ENCODE data around the gene RYR3.

The RYR3 gene

GRCh38 chr15:33680336-33680735 lies 369.6 kb downstream of the RYR3 start:
- Histone ChIP-seq H3K9me3 (ENCODE audit: control insufficient read depth in 5 of 5, low read length in 5 of 5) (no peaks in the 10 kb centered on the region), H3K9ac (ENCODE audit: low read length in 5 of 5) (no peak overlapping the region), H3K36me3 (ENCODE audit: control insufficient read depth in 5 of 5, insufficient read depth in 5 of 5, low read length in 5 of 5) (no peaks in the 10 kb centered on the region), H3K4me3 (ENCODE audit: low read depth in 1 of 5, low read length in 5 of 5) (no peak overlapping the region), H3K27ac (ENCODE audit: low read depth, low read length) (no peak overlapping the region), H3K27me3 (ENCODE audit: control insufficient read depth in 5 of 5, insufficient read depth in 4 of 5, low read length in 5 of 5) (peaks cover 0 to 10% (median 3%) of the 10 kb centered on the region in 5 donors), H3K4me1 (ENCODE audit: control insufficient read depth in 5 of 5, insufficient read depth in 5 of 5, low read length in 5 of 5) (no peaks in the 10 kb centered on the region)

GRCh38 chr15:33693166-33693800 lies 382.5 kb downstream of the RYR3 start:
- H3K9me3 ChIP-seq (ENCODE audit: control insufficient read depth in 5 of 5, low read length in 5 of 5), result no peaks in the 10 kb centered on the region
- no peaks in the 10 kb centered on the region for H3K36me3 ChIP-seq (ENCODE audit: control insufficient read depth in 5 of 5, insufficient read depth in 5 of 5, low read length in 5 of 5)
- H3K4me3 ChIP-seq (ENCODE audit: low read depth in 1 of 5, low read length in 5 of 5), result no peak overlapping the region
- no peaks in the 10 kb centered on the region for H3K4me1 ChIP-seq (ENCODE audit: control insufficient read depth in 5 of 5, insufficient read depth in 5 of 5, low read length in 5 of 5)
- peaks cover 0 to 1% (median 0%) of the 10 kb centered on the region in 5 donors for H3K27me3 ChIP-seq (ENCODE audit: control insufficient read depth in 5 of 5, insufficient read depth in 4 of 5, low read length in 5 of 5)
- H3K9ac ChIP-seq (ENCODE audit: low read length in 5 of 5), result no peak overlapping the region
- no peak overlapping the region for H3K27ac ChIP-seq (ENCODE audit: low read depth, low read length)

GRCh38 chr15:33698126-33698525 lies 387.4 kb downstream of the RYR3 start:
- Histone ChIP-seq H3K4me1 (ENCODE audit: control insufficient read depth in 5 of 5, insufficient read depth in 5 of 5, low read length in 5 of 5) (no peaks in the 10 kb centered on the region), H3K9ac (ENCODE audit: low read length in 5 of 5) (no peak overlapping the region), H3K9me3 (ENCODE audit: control insufficient read depth in 5 of 5, low read length in 5 of 5) (no peaks in the 10 kb centered on the region), H3K27ac (ENCODE audit: low read depth, low read length) (no peak overlapping the region), H3K4me3 (ENCODE audit: low read depth in 1 of 5, low read length in 5 of 5) (no peak overlapping the region), H3K27me3 (ENCODE audit: control insufficient read depth in 5 of 5, insufficient read depth in 4 of 5, low read length in 5 of 5) (peaks cover 0 to 12% (median 5%) of the 10 kb centered on the region in 5 donors), H3K36me3 (ENCODE audit: control insufficient read depth in 5 of 5, insufficient read depth in 5 of 5, low read length in 5 of 5) (no peaks in the 10 kb centered on the region)

DNA sequence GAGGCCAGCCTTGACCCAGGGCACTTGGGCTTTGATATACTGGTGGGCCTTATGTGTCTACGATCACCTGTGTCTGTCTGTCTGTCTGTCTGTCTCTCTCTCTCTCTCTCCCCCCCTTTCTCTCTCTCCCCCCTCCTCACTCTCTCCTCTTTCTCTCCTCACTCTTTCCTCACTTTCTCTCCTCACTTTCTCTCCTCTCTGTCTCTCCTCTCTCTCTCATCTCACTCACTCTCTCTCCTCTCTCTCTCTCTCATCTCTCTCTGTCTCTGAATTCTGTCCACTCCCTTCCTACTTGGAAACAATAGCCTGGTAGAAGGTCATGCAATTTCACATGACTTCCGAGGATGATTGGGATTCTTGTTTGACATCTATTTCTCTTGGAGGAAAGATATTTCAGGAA lies 388.4 kb downstream of the RYR3 start:
- Histone ChIP-seq H3K9ac (ENCODE audit: low read length in 5 of 5) (no peak overlapping the region), H3K27ac (ENCODE audit: low read depth, low read length) (no peak overlapping the region), H3K36me3 (ENCODE audit: control insufficient read depth in 5 of 5, insufficient read depth in 5 of 5, low read length in 5 of 5) (no peaks in the 10 kb centered on the region), H3K27me3 (ENCODE audit: control insufficient read depth in 5 of 5, insufficient read depth in 4 of 5, low read length in 5 of 5) (peaks cover 0 to 12% (median 5%) of the 10 kb centered on the region in 5 donors), H3K9me3 (ENCODE audit: control insufficient read depth in 5 of 5, low read length in 5 of 5) (no peaks in the 10 kb centered on the region), H3K4me3 (ENCODE audit: low read depth in 1 of 5, low read length in 5 of 5) (no peak overlapping the region), H3K4me1 (ENCODE audit: control insufficient read depth in 5 of 5, insufficient read depth in 5 of 5, low read length in 5 of 5) (no peaks in the 10 kb centered on the region)

- Histone ChIP-seq H3K27ac (ENCODE audit: low read depth, low read length) (no peak overlapping the region), H3K4me3 (ENCODE audit: low read depth in 1 of 5, low read length in 5 of 5) (no peak overlapping the region), H3K9me3 (ENCODE audit: control insufficient read depth in 5 of 5, low read length in 5 of 5) (no peaks in the 10 kb centered on the region), H3K4me1 (ENCODE audit: control insufficient read depth in 5 of 5, insufficient read depth in 5 of 5, low read length in 5 of 5) (no peaks in the 10 kb centered on the region), H3K27me3 (ENCODE audit: control insufficient read depth in 5 of 5, insufficient read depth in 4 of 5, low read length in 5 of 5) (peaks cover 0 to 12% (median 5%) of the 10 kb centered on the region in 5 donors), H3K36me3 (ENCODE audit: control insufficient read depth in 5 of 5, insufficient read depth in 5 of 5, low read length in 5 of 5) (no peaks in the 10 kb centered on the region), H3K9ac (ENCODE audit: low read length in 5 of 5) (no peak overlapping the region)
These were observed 389.1 kb downstream of the RYR3 start for GRCh38 chr15:33699691-33700447.

- Histone ChIP-seq H3K36me3 (ENCODE audit: control insufficient read depth in 5 of 5, insufficient read depth in 5 of 5, low read length in 5 of 5) (no peaks in the 10 kb centered on the region), H3K27me3 (ENCODE audit: control insufficient read depth in 5 of 5, insufficient read depth in 4 of 5, low read length in 5 of 5) (peaks cover 0 to 12% (median 5%) of the 10 kb centered on the region in 5 donors), H3K9me3 (ENCODE audit: control insufficient read depth in 5 of 5, low read length in 5 of 5) (no peaks in the 10 kb centered on the region), H3K4me1 (ENCODE audit: control insufficient read depth in 5 of 5, insufficient read depth in 5 of 5, low read length in 5 of 5) (no peaks in the 10 kb centered on the region), H3K4me3 (ENCODE audit: low read depth in 1 of 5, low read length in 5 of 5) (no peak overlapping the region), H3K27ac (ENCODE audit: low read depth, low read length) (no peak overlapping the region), H3K9ac (ENCODE audit: low read length in 5 of 5) (no peak overlapping the region)
These were observed 390.0 kb downstream of the RYR3 start for GRCh38 chr15:33700695-33701303.

DNA sequence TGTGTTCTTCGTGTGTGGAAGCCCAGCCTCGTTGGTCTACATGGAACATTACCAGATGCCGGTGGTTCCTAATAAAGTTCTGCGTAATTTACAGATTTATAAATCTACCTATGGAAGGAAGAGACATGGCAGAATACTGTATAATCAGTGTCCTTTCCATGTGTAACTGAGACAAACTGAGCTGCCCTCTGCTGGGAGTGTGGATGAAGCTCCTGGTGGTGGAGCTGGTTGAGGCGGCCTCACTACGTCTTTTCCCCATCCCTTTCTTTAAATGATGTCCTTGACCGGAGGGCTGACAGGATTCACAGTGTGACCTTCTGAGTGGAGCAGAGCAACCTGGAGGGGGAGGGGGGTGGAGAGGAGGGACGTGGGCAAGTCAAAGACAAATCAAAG lies 390.5 kb downstream of the RYR3 start:
- Histone ChIP-seq H3K4me3 (ENCODE audit: low read depth in 1 of 5, low read length in 5 of 5) (no peak overlapping the region), H3K27me3 (ENCODE audit: control insufficient read depth in 5 of 5, insufficient read depth in 4 of 5, low read length in 5 of 5) (peaks cover 0 to 12% (median 5%) of the 10 kb centered on the region in 5 donors), H3K36me3 (ENCODE audit: control insufficient read depth in 5 of 5, insufficient read depth in 5 of 5, low read length in 5 of 5) (no peaks in the 10 kb centered on the region), H3K9me3 (ENCODE audit: control insufficient read depth in 5 of 5, low read length in 5 of 5) (no peaks in the 10 kb centered on the region), H3K27ac (ENCODE audit: low read depth, low read length) (no peak overlapping the region), H3K9ac (ENCODE audit: low read length in 5 of 5) (no peak overlapping the region), H3K4me1 (ENCODE audit: control insufficient read depth in 5 of 5, insufficient read depth in 5 of 5, low read length in 5 of 5) (no peaks in the 10 kb centered on the region)

- Histone ChIP-seq H3K4me1 (ENCODE audit: control insufficient read depth in 5 of 5, insufficient read depth in 5 of 5, low read length in 5 of 5) (no peaks in the 10 kb centered on the region), H3K9me3 (ENCODE audit: control insufficient read depth in 5 of 5, low read length in 5 of 5) (peaks cover 0 to 17% (median 10%) of the 10 kb centered on the region in 5 donors), H3K9ac (ENCODE audit: low read length in 5 of 5) (no peak overlapping the region), H3K36me3 (ENCODE audit: control insufficient read depth in 5 of 5, insufficient read depth in 5 of 5, low read length in 5 of 5) (no peaks in the 10 kb centered on the region), H3K4me3 (ENCODE audit: low read depth in 1 of 5, low read length in 5 of 5) (no peak overlapping the region), H3K27ac (ENCODE audit: low read depth, low read length) (no peak overlapping the region), H3K27me3 (ENCODE audit: control insufficient read depth in 5 of 5, insufficient read depth in 4 of 5, low read length in 5 of 5) (no peaks in the 10 kb centered on the region)
These were observed 395.4 kb downstream of the RYR3 start for GRCh38 chr15:33706173-33706572.

DNA sequence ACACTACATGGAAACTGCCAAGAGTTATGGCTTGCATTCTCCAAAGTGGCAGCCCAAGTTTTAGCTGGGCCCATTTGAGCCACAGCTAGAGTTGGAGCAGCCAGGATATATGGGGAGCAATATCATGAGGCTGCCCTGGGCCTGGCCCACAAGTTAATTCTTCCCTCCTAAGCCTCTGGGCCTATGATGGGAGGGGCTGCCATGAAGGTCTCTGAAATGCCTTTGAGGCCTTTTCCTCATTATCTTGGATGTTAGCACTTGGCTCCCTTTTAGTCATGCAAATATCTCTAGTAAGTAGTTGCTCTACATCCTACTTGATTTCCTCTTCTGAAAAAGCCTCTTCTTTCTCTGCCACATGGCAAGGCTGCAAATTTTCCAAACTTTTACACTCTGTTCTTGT lies 400.0 kb downstream of the RYR3 start:
- H3K36me3 ChIP-seq (ENCODE audit: control insufficient read depth in 5 of 5, insufficient read depth in 5 of 5, low read length in 5 of 5), result no peaks in the 10 kb centered on the region
- H3K27ac ChIP-seq (ENCODE audit: low read depth, low read length), result no peak overlapping the region
- peaks cover 0 to 4% (median 0%) of the 10 kb centered on the region in 5 donors for H3K27me3 ChIP-seq (ENCODE audit: control insufficient read depth in 5 of 5, insufficient read depth in 4 of 5, low read length in 5 of 5)
- H3K4me3 ChIP-seq (ENCODE audit: low read depth in 1 of 5, low read length in 5 of 5), result no peak overlapping the region
- peaks cover 0 to 17% (median 12%) of the 10 kb centered on the region in 5 donors for H3K9me3 ChIP-seq (ENCODE audit: control insufficient read depth in 5 of 5, low read length in 5 of 5)
- no peak overlapping the region for H3K9ac ChIP-seq (ENCODE audit: low read length in 5 of 5)
- H3K4me1 ChIP-seq (ENCODE audit: control insufficient read depth in 5 of 5, insufficient read depth in 5 of 5, low read length in 5 of 5), result no peaks in the 10 kb centered on the region

DNA sequence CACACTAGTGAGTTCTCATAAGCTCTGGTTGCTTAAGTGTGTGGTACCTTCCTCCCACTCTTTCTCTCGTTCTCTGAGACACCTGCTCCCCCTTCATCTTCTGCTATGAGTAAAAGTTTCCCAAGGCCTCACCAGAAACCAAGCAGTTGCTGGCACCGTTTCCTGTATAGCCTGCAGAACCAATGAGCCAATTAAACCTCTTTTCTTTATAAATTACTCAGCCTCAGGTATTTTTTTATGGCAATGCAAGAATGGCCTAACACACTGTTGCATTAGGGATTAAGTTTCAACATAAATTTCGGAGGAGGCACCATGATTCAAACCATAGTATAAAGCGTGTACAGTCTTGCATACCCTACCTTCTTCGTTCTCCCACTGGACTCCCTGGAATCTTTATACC lies 405.3 kb downstream of the RYR3 start:
- Histone ChIP-seq H3K9ac (ENCODE audit: low read length in 5 of 5) (no peak overlapping the region), H3K27ac (ENCODE audit: low read depth, low read length) (no peak overlapping the region), H3K36me3 (ENCODE audit: control insufficient read depth in 5 of 5, insufficient read depth in 5 of 5, low read length in 5 of 5) (no peaks in the 10 kb centered on the region), H3K27me3 (ENCODE audit: control insufficient read depth in 5 of 5, insufficient read depth in 4 of 5, low read length in 5 of 5) (peaks cover 0 to 4% (median 0%) of the 10 kb centered on the region in 5 donors), H3K4me3 (ENCODE audit: low read depth in 1 of 5, low read length in 5 of 5) (no peak overlapping the region), H3K4me1 (ENCODE audit: control insufficient read depth in 5 of 5, insufficient read depth in 5 of 5, low read length in 5 of 5) (no peaks in the 10 kb centered on the region), H3K9me3 (ENCODE audit: control insufficient read depth in 5 of 5, low read length in 5 of 5) (peaks cover 0 to 5% (median 0%) of the 10 kb centered on the region in 5 donors)

Measured in subcutaneous abdominal adipose tissue (tissue), 5 donors.